Measurements from ENCODE around the gene MPHOSPH6.
"Not testable (repeated sequence)": the region's sequence is repeated elsewhere in the genome, so short reads cannot be mapped to it uniquely, and the experiment has no call there.

Gene MPHOSPH6

GRCh38 chr16:82113741-82114140 lies 56.3 kb downstream of the MPHOSPH6 start:
- DNase-seq, result no peak

DNA sequence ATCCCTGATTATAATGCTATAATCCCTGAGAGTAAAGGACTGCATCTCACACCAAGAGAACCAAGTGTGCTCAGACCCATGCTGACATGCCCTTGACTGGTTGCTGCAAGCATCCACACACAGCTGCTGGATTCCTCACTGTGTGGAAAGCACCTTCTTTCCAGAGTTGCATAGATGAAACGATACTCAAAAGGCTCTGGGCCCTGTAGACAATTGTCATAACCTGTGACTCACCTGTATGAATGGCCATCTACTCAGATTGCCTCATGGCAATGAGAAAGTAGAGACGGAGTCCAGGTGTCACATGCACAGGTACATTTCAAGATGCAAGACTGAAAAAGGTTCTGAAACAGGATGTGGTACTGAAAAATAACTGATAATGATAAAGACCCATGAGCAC lies 58.1 kb downstream of the MPHOSPH6 start:
- no peak for DNase-seq

DNA sequence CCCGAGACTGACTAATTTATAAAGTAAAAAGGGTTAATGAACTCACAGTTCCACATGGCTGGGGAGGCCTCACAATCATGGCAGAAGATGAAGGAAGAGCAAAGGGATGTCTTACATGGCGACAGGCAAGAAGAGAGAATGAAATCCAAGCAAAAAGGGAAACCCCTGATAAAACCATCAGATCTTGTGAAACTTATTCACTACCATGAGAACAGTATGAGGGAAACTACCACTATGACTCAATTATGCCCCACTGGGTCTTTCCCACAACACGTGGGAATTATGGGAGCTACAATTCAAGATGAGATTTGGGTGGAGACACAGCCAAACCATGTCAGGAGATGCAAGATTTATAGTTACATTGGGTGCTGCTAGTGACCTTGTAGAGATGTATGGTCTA lies 60.8 kb downstream of the MPHOSPH6 start:
- not testable (repeated sequence) for DNase-seq

- no peak for DNase-seq
Observed at GRCh38 chr16:82108774-82109173, 61.2 kb downstream of the MPHOSPH6 start.

DNA sequence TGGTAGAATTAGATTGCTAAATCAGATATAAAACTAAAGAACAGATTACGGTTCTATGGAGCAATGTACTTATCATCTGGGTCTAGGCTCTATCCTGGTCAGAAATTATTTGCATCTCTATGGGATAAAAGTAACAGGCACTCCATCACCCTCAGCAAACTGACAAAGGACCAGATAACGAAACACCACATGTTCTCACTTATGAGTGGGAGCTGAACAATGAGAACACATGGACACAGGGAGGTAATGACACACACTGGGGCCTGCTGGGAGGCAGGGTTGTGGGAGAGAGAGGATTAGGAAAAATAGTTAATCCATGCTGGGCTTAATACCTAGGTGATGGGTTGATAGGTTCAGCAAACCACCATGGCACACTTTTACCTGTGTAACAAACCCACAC lies 61.9 kb downstream of the MPHOSPH6 start:
- DNase-seq, result no peak

DNA sequence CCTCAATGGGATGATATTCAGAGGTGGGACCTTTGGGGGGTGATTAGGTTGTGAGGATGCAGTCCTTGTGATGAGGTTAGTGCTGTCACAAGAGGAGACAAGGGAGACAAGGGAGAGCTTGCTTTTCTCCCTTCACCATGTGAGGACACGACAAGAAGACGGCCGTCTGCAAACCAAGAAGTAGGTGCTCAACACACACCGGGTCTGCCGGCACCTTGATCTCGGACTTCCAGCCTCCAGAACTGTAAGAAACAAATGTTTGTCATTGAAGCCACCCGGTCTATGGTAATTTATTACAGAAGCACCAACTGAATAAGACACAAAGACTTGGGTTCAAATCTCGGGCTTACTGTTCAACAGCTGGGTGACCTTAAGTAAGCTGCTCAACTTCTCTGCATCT lies 64.9 kb downstream of the MPHOSPH6 start:
- no peak for DNase-seq
